ENCODE measurements around the gene DLX2. TPM values are rescaled to one million over a fixed set of nuclear protein-coding genes. Genes with fewer than 3 reads are reported as not detected.

The DLX2 gene
- total and polyA plus RNA-seq, 2 of the 13 experiments (the other 11 are each of a cell fraction or from before 2014, with no cell fraction given) = 0.07 to 0.15 TPM

DNA sequence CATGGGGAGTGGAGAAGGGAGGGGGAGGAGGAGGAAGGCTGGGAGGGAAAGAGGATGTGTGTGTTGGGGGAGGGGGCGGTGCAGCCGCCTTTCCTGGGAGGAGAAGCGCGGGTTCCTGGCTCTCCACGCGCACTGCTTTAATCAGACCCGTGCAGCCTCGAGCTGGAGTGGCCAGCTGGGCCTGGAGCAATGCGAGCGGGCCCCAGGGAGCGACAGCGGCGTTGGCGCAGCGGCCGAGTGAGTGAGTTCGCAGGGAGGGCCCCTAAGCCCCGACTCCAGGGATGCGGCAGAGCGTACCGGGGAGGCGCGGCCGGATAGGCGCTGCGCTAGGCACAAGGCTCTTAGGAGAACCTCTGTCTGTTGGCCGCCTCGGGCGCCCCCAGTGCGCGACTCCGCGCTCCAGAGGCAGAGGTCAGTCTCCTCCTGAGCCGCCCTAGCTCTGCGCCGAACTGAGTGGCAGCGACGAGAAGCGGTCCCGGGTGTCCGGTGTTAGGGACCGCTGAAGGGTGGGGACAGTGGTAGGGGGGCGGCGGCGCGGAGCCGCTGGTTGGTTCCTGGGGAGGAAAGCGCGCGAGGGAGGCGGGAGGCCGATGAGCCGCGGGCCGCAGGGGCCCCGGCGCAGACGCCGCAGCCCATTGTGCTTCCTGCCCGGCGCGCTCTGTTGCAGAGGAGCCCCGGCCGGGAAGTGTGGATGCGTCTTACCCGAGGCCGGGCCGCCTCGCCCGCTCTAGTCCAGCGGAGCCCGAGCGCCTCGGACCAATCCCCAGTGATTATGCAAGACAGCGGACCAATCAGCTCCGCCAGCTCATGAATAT lies 17.8 kb downstream of the DLX2 start (continued):
- TF ChIP-seq, protein P1, sequence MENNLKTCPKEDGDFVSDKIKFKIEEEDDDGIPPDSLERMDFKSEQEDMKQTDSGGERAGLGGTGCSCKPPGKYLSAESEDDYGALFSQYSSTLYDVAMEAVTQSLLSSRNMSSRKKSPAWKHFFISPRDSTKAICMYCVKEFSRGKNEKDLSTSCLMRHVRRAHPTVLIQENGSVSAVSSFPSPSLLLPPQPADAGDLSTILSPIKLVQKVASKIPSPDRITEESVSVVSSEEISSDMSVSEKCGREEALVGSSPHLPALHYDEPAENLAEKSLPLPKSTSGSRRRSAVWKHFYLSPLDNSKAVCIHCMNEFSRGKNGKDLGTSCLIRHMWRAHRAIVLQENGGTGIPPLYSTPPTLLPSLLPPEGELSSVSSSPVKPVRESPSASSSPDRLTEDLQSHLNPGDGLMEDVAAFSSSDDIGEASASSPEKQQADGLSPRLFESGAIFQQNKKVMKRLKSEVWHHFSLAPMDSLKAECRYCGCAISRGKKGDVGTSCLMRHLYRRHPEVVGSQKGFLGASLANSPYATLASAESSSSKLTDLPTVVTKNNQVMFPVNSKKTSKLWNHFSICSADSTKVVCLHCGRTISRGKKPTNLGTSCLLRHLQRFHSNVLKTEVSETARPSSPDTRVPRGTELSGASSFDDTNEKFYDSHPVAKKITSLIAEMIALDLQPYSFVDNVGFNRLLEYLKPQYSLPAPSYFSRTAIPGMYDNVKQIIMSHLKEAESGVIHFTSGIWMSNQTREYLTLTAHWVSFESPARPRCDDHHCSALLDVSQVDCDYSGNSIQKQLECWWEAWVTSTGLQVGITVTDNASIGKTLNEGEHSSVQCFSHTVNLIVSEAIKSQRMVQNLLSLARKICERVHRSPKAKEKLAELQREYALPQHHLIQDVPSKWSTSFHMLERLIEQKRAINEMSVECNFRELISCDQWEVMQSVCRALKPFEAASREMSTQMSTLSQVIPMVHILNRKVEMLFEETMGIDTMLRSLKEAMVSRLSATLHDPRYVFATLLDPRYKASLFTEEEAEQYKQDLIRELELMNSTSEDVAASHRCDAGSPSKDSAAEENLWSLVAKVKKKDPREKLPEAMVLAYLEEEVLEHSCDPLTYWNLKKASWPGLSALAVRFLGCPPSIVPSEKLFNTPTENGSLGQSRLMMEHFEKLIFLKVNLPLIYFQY (CRISPR knock-in tag; IDR thresholded peaks at IDR 0.05; ENCODE audit: borderline replicate concordance) = no peak
- TF ChIP-seq TBX3 (IDR thresholded peaks at IDR 0.05; ENCODE audit: borderline replicate concordance) (no peak), ZNF296 (CRISPR knock-in tag; conservative IDR thresholded peaks at IDR 0.05) (peak; percentile 31; the same call in 1 of the 2 replicates), FOXJ3 (CRISPR knock-in tag; IDR thresholded peaks at IDR 0.05; ENCODE audit: borderline replicate concordance) (no peak), IRF1 (CRISPR knock-in tag; IDR thresholded peaks at IDR 0.05; ENCODE audit: low read depth) (no peak; the same call in 1 of the 2 replicates), NFIB (CRISPR knock-in tag; IDR thresholded peaks at IDR 0.05; ENCODE audit: borderline replicate concordance) (no peak; the same call in 1 of the 2 replicates), NPAS2 (CRISPR knock-in tag; IDR thresholded peaks at IDR 0.05; ENCODE audit: borderline replicate concordance) (no peak), TGIF2 (CRISPR knock-in tag; IDR thresholded peaks at IDR 0.05) (no peak), SIX1 (CRISPR knock-in tag; IDR thresholded peaks at IDR 0.05; ENCODE audit: borderline replicate concordance) (no peak), ZNF180 (CRISPR knock-in tag; IDR thresholded peaks at IDR 0.05; ENCODE audit: borderline replicate concordance, low read depth) (no peak), DDIT3 (CRISPR knock-in tag; IDR thresholded peaks at IDR 0.05) (no peak), ZNF674 (CRISPR knock-in tag; IDR thresholded peaks at IDR 0.05; ENCODE audit: low read depth) (no peak), BHLHE40 (IDR thresholded peaks at IDR 0.05; ENCODE audit: low read length) (no peak), MEIS2 (CRISPR knock-in tag; IDR thresholded peaks at IDR 0.05) (peak; percentile 19; the same call in 1 of the 2 replicates), ZEB1 (IDR thresholded peaks at IDR 0.05; ENCODE audit: insufficient replicate concordance, low read depth) (no peak), NFATC3 (CRISPR knock-in tag; IDR thresholded peaks at IDR 0.05) (no peak; the same call in 1 of the 2 replicates)
- TF ChIP-seq, protein P2, sequence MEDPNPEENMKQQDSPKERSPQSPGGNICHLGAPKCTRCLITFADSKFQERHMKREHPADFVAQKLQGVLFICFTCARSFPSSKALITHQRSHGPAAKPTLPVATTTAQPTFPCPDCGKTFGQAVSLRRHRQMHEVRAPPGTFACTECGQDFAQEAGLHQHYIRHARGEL (CRISPR knock-in tag; IDR thresholded peaks at IDR 0.05) = no peak
- TF ChIP-seq, protein P3, sequence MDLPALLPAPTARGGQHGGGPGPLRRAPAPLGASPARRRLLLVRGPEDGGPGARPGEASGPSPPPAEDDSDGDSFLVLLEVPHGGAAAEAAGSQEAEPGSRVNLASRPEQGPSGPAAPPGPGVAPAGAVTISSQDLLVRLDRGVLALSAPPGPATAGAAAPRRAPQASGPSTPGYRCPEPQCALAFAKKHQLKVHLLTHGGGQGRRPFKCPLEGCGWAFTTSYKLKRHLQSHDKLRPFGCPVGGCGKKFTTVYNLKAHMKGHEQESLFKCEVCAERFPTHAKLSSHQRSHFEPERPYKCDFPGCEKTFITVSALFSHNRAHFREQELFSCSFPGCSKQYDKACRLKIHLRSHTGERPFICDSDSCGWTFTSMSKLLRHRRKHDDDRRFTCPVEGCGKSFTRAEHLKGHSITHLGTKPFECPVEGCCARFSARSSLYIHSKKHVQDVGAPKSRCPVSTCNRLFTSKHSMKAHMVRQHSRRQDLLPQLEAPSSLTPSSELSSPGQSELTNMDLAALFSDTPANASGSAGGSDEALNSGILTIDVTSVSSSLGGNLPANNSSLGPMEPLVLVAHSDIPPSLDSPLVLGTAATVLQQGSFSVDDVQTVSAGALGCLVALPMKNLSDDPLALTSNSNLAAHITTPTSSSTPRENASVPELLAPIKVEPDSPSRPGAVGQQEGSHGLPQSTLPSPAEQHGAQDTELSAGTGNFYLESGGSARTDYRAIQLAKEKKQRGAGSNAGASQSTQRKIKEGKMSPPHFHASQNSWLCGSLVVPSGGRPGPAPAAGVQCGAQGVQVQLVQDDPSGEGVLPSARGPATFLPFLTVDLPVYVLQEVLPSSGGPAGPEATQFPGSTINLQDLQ (CRISPR knock-in tag; IDR thresholded peaks at IDR 0.05) = peak; percentile 51
- TF ChIP-seq, protein P4, sequence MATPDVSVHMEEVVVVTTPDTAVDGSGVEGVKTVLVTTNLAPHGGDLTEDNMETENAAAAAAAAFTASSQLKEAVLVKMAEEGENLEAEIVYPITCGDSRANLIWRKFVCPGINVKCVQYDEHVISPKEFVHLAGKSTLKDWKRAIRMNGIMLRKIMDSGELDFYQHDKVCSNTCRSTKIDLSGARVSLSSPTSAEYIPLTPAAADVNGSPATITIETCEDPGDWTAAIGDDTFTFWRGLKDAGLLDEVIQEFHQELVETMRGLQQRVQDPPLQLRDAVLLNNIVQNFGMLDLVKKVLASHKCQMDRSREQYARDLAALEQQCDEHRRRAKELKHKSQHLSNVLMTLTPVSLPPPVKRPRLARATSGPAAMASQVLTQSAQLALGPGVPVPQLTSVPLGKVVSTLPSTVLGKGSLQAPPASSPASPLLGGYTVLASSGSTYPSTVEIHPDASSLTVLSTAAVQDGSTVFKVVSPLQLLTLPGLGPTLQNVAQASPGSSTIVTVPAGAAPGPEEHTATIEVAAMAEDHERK (CRISPR knock-in tag; IDR thresholded peaks at IDR 0.05; ENCODE audit: low read depth) = no peak
